SK-N-SH (cell line): ENCODE data around the gene METTL23.

Experiments used
- EP300 ChIP-seq, 2 experiments: IDR thresholded peaks; 2 replicates each; pipeline versions ENCODE4 v1.4.0 to v1.6.1; 2012; ENCODE audit warnings: borderline replicate concordance in 1 of 2, low read depth in 1 of 2, low read length in 1 of 2
- GABPA ChIP-seq: IDR thresholded peaks from 2 replicates; pipeline ENCODE4 v1.4.0; 2012; ENCODE audit warnings: low read depth, mild to moderate bottlenecking
- MXI1 ChIP-seq: IDR thresholded peaks from 2 replicates; pipeline ENCODE4 v1.6.1; 2012; ENCODE audit warnings: mild to moderate bottlenecking, low read depth, low read length, improper control_type of control experiment
- RCOR1 ChIP-seq: fragments of 150-350 bp; IDR thresholded peaks from 2 replicates; pipeline ENCODE4 v1.6.1; 2017; ENCODE audit warnings: antibody characterized with exemption, low read length
- TAF1 ChIP-seq: IDR thresholded peaks from 2 replicates; pipeline ENCODE4 v1.6.1; 2012; ENCODE audit warnings: low read depth, mild to moderate bottlenecking, low read length, moderate library complexity, borderline replicate concordance
- TF ChIP-seq, protein P1 (sequence below): fragments of 200-600 bp; sonication (generic); IDR thresholded peaks from 2 replicates; pipeline ENCODE4 v1.6.1; 2017; ENCODE audit warnings: antibody characterized with exemption, mild to moderate bottlenecking, moderate library complexity
- TF ChIP-seq, protein P2 (sequence below): IDR thresholded peaks from 2 replicates; pipeline ENCODE4 v1.6.1; 2012; ENCODE audit warnings: mild to moderate bottlenecking, low read depth, low read length, moderate library complexity

DNA sequence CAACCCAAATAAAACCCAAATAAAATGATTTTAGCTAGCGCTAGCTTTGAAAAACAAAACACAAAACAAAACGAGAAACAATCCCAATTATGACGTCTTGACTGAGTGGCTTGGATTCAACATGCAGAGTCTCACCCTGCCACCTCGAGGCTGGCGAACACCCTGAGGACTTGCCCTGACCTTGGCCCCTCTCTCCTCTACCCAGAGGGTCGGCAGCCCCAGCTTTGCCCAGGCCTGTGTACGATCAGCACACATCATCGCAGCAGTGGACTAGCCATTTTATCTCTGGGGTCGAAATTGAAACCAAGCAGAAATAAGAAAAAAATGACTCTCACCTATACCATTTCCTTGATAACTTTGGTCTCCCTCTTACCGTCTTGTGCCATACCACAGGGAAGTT, 5.2 kb upstream of the METTL23 start:
- TF ChIP-seq RCOR1 (no peak), TAF1 (no peak), GABPA (no peak), MXI1 (no peak), EP300 (IDR thresholded peaks at IDR 0.05; ENCODE audit: borderline replicate concordance in 1 of 2, low read depth in 1 of 2, low read length in 1 of 2) (no peak)
- TF ChIP-seq, protein P1, sequence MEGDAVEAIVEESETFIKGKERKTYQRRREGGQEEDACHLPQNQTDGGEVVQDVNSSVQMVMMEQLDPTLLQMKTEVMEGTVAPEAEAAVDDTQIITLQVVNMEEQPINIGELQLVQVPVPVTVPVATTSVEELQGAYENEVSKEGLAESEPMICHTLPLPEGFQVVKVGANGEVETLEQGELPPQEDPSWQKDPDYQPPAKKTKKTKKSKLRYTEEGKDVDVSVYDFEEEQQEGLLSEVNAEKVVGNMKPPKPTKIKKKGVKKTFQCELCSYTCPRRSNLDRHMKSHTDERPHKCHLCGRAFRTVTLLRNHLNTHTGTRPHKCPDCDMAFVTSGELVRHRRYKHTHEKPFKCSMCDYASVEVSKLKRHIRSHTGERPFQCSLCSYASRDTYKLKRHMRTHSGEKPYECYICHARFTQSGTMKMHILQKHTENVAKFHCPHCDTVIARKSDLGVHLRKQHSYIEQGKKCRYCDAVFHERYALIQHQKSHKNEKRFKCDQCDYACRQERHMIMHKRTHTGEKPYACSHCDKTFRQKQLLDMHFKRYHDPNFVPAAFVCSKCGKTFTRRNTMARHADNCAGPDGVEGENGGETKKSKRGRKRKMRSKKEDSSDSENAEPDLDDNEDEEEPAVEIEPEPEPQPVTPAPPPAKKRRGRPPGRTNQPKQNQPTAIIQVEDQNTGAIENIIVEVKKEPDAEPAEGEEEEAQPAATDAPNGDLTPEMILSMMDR: no peak
- TF ChIP-seq, protein P2, sequence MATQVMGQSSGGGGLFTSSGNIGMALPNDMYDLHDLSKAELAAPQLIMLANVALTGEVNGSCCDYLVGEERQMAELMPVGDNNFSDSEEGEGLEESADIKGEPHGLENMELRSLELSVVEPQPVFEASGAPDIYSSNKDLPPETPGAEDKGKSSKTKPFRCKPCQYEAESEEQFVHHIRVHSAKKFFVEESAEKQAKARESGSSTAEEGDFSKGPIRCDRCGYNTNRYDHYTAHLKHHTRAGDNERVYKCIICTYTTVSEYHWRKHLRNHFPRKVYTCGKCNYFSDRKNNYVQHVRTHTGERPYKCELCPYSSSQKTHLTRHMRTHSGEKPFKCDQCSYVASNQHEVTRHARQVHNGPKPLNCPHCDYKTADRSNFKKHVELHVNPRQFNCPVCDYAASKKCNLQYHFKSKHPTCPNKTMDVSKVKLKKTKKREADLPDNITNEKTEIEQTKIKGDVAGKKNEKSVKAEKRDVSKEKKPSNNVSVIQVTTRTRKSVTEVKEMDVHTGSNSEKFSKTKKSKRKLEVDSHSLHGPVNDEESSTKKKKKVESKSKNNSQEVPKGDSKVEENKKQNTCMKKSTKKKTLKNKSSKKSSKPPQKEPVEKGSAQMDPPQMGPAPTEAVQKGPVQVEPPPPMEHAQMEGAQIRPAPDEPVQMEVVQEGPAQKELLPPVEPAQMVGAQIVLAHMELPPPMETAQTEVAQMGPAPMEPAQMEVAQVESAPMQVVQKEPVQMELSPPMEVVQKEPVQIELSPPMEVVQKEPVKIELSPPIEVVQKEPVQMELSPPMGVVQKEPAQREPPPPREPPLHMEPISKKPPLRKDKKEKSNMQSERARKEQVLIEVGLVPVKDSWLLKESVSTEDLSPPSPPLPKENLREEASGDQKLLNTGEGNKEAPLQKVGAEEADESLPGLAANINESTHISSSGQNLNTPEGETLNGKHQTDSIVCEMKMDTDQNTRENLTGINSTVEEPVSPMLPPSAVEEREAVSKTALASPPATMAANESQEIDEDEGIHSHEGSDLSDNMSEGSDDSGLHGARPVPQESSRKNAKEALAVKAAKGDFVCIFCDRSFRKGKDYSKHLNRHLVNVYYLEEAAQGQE: no peak
